HEK293T (cell line): ENCODE results near the gene CIDEC.
A peak's percentile ranks its signal among the peaks of the same experiment; 100 is the strongest.

Source experiments
- CTCF ChIA-PET: fragments of 350-600 bp; formaldehyde crosslinking; extraction: SDS; loops from one replicate; lab custom pipeline; 2021; ENCODE audit warnings: antibody characterized with exemption, inconsistent platforms; lab: Yijun Ruan, JAX
- POLR2A ChIA-PET: fragments of 350-600 bp; formaldehyde crosslinking; extraction: SDS; loops from one replicate; lab custom pipeline; 2020; ENCODE audit warnings: antibody characterized with exemption, inconsistent platforms; lab: Yijun Ruan, JAX
- DNase-seq: peaks from one replicate; pipeline ENCODE4 v3.0.0; 2012; ENCODE audit warnings: mixed read lengths; ENCODE audit errors: extremely low spot score
- ARNT ChIP-seq: fragments of 450-650 bp; IDR thresholded peaks from 2 replicates; pipeline ENCODE4 v1.6.1; 2017; ENCODE audit warnings: mild to moderate bottlenecking
- BHLHE40 ChIP-seq: fragments of 450-650 bp; IDR thresholded peaks from 2 replicates; pipeline ENCODE4 v1.6.1; 2016; ENCODE audit warnings: mild to moderate bottlenecking, moderate library complexity, borderline replicate concordance
- CTBP1 ChIP-seq: fragments of 450-650 bp; IDR thresholded peaks from 2 replicates; pipeline ENCODE4 v1.6.1; 2016; ENCODE audit warnings: borderline replicate concordance
- ELF4 ChIP-seq: fragments of 450-650 bp; IDR thresholded peaks from 2 replicates; pipeline ENCODE4 v1.6.1; 2017; ENCODE audit warnings: antibody characterized with exemption
- FOXA1 ChIP-seq: fragments of 450-650 bp; IDR thresholded peaks from 2 replicates; pipeline ENCODE4 v1.6.1; 2016; ENCODE audit warnings: mild to moderate bottlenecking
- FOXK2 ChIP-seq: fragments of 450-650 bp; IDR thresholded peaks from 2 replicates; pipeline ENCODE4 v1.6.1; 2016; ENCODE audit warnings: mild to moderate bottlenecking
- FOXM1 ChIP-seq: fragments of 450-650 bp; IDR thresholded peaks from 2 replicates; pipeline ENCODE4 v1.6.1; 2017; ENCODE audit warnings: mild to moderate bottlenecking, borderline replicate concordance
- HDGF ChIP-seq: fragments of 450-650 bp; IDR thresholded peaks from 2 replicates; pipeline ENCODE4 v1.6.1; 2017; ENCODE audit warnings: antibody characterized with exemption, borderline replicate concordance
- L3MBTL2 ChIP-seq: fragments of 450-650 bp; conservative IDR thresholded peaks from 2 replicates; pipeline ENCODE4 v1.6.1; 2016; ENCODE audit warnings: mild to moderate bottlenecking
- LEF1 ChIP-seq: fragments of 450-650 bp; IDR thresholded peaks from 2 replicates; pipeline ENCODE4 v1.6.1; 2017; ENCODE audit warnings: mild to moderate bottlenecking, borderline replicate concordance
- NFRKB ChIP-seq: fragments of 450-650 bp; IDR thresholded peaks from 2 replicates; pipeline ENCODE4 v1.6.1; 2016; ENCODE audit warnings: mild to moderate bottlenecking, moderate library complexity
- SP1 ChIP-seq: fragments of 450-650 bp; IDR thresholded peaks from 2 replicates; pipeline ENCODE4 v1.6.1; 2017
- SUZ12 ChIP-seq: fragments of 450-650 bp; IDR thresholded peaks from 2 replicates; pipeline ENCODE4 v1.6.1; 2016; ENCODE audit warnings: mild to moderate bottlenecking
- TARDBP ChIP-seq: fragments of 450-650 bp; IDR thresholded peaks from 2 replicates; pipeline ENCODE4 v1.6.1; 2016
- ZNF384 ChIP-seq: fragments of 450-650 bp; IDR thresholded peaks from 2 replicates; pipeline ENCODE4 v1.6.1; 2016
- TF ChIP-seq, protein P1 (sequence below): fragments of 450-650 bp; IDR thresholded peaks from 2 replicates; pipeline ENCODE4 v1.6.1; 2016

CIDEC gene, protein sequence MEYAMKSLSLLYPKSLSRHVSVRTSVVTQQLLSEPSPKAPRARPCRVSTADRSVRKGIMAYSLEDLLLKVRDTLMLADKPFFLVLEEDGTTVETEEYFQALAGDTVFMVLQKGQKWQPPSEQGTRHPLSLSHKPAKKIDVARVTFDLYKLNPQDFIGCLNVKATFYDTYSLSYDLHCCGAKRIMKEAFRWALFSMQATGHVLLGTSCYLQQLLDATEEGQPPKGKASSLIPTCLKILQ

DNA sequence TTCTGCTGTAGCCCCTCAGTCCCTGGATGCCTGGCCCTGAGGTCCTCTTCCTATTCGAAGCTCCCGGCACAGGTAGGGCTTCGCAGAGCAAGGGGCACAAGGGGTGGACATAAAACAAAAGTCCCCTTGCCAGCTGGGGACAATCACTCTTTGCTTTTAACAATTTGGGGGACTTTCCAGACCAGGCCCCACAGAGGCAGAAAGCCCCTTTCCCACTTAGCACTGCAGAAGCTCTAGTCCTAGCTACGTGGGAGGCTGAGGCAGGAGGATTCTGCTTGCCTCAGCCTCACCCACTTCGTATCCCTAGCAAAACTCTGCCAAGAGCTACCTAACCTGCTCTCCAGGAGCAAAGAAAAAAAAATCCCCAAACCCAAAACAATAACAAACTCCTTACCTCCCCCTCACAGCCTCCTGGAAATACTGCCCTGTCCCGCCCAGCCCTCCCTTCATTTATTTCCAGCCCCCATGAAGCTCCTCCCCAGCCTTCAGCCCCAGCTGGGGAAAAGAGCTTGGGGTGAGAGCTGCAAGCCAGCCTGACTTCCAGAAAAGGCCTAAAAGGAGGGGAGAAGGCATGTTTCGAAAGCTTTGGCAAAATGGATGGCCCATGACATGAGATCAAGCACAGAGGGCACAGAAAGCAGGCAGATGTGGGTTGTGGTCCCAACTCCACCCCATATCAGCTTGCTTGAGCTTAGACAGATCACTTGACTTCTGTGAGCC lies at the start of gene CIDEC:
TSS of gene CIDEC (minus strand) at position 424 of the 720 bp plus-strand sequence. CDS start 1,767 bp downstream, outside the sequence.
- TF ChIP-seq FOXM1: no peak
- no peak for TF ChIP-seq HDGF
- no peak for TF ChIP-seq ELF4
- TF ChIP-seq FOXA1: no peak
- no peak for TF ChIP-seq ARNT
- no peak for TF ChIP-seq SUZ12
- TF ChIP-seq LEF1: no peak
- no peak for TF ChIP-seq TARDBP
- TF ChIP-seq BHLHE40: no peak
- no peak for TF ChIP-seq NFRKB
- no peak for TF ChIP-seq ZNF384
- TF ChIP-seq L3MBTL2: no peak
- TF ChIP-seq CTBP1: no peak
- TF ChIP-seq, protein P1, sequence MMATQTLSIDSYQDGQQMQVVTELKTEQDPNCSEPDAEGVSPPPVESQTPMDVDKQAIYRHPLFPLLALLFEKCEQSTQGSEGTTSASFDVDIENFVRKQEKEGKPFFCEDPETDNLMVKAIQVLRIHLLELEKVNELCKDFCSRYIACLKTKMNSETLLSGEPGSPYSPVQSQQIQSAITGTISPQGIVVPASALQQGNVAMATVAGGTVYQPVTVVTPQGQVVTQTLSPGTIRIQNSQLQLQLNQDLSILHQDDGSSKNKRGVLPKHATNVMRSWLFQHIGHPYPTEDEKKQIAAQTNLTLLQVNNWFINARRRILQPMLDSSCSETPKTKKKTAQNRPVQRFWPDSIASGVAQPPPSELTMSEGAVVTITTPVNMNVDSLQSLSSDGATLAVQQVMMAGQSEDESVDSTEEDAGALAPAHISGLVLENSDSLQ: no peak
- TF ChIP-seq SP1: no peak
- TF ChIP-seq FOXK2: no peak
- ChIA-PET POLR2A (interaction anchor here (0.9 to 2.1 kb wide), 2 partner anchors 11 to 67 kb away, joined by 3 to 16 read pairs; partner anchors contain the start of gene JAGN1), CTCF (interaction anchor here (0.6 kb wide), 1 partner anchor 403 kb away, joined by 5 read pairs; no protein-coding TSS in a partner anchor)
- no peak for DNase-seq

DNA sequence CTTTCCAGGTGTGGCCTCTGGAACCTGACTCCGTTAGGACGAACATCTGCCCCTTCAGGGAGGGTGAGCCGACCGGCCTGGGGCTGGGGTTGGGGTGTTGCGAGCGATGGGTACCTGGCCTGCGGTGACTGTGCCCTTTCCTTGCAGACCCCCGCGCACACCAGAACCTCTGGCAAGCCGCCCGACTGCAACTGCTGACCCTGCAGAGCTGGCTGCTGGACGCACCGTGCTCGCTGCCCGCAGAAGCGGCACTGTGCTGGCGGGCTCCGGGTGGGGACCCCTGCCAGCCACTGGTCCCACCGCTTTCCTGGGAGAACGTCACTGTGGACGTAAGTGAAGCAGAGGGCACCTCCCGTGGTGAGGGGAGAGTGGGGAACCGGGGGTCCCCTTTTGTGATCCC lies 48.1 kb upstream of the CIDEC start:
- TF ChIP-seq FOXA1 (no peak), LEF1 (no peak), L3MBTL2 (no peak), SUZ12 (no peak), BHLHE40 (no peak), ZNF384 (no peak), ARNT (no peak), TARDBP (no peak), FOXM1 (no peak), SP1 (no peak)
- DNase-seq: no peak
- ChIA-PET CTCF (no interaction called here), POLR2A (no interaction called here)

DNA sequence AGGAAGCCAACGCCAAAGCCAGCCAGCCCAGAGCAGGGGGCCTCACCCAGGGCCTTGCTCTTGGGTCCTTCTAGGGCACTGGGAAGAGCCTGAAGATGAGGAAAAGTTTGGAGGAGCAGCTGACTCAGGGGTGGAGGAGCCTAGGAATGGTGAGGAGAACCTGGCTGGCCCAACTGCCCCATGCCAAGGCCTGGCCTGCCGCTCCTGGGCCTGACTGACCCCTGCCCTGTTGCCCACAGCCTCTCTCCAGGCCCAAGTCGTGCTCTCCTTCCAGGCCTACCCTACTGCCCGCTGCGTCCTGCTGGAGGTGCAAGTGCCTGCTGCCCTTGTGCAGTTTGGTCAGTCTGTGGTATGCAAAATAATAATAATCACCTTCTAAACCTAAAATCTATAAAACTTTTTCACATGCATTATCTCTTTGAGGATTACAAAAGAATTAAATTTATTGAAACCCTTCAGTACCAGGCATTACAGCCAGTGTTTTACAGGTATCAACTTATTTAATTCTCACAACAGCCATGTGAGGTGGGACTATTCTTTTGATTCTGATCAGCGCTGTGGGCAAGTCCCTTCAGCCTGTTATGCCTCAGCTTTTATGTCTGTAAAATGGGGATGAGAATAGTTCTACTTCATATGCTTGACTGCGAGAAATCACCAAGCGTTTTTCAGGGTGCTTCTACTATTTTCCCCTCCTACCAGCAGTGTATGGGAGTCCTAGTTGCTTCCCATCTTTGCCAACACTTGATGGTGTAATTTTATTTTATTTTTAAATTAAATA lies 38.4 kb upstream of the CIDEC start:
- no peak for DNase-seq
- no peak for TF ChIP-seq ZNF384
- no peak for TF ChIP-seq LEF1
- ChIA-PET CTCF (no interaction called here), POLR2A (interaction anchor here (1.0 to 1.2 kb wide), 2 partner anchors 14 to 15 kb away, joined by 3 to 4 read pairs; partner anchors contain the start of gene CRELD1)

DNA sequence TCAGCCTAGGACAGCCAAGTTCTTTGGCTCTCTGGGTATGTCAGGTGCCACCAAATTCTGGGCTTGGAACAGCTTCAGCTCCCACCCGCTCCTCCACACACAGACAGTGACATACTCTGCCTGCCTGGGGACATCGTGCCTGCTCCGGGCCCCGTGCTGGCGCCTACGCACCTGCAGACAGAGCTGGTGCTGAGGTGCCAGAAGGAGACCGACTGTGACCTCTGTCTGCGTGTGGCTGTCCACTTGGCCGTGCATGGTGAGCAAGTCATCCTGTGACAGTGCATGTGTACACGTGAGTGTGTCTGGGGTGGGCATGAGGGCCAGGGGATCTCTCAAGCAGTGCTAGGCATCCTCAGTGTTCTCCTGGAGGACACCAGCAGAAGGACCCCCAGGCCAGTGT lies 37.8 kb upstream of the CIDEC start:
- ChIA-PET CTCF (no interaction called here), POLR2A (interaction anchor here (1.0 to 1.2 kb wide), 2 partner anchors 15 to 16 kb away, joined by 3 to 4 read pairs; partner anchors contain the start of gene CRELD1)
- TF ChIP-seq ARNT (no peak), FOXA1 (no peak), NFRKB (no peak), CTBP1 (no peak), FOXM1 (no peak), L3MBTL2 (no peak), SP1 (no peak), SUZ12 (no peak), BHLHE40 (no peak), ZNF384 (no peak), TARDBP (no peak), FOXK2 (no peak), HDGF (no peak)
- TF ChIP-seq, protein P1: no peak
- no peak for DNase-seq

DNA sequence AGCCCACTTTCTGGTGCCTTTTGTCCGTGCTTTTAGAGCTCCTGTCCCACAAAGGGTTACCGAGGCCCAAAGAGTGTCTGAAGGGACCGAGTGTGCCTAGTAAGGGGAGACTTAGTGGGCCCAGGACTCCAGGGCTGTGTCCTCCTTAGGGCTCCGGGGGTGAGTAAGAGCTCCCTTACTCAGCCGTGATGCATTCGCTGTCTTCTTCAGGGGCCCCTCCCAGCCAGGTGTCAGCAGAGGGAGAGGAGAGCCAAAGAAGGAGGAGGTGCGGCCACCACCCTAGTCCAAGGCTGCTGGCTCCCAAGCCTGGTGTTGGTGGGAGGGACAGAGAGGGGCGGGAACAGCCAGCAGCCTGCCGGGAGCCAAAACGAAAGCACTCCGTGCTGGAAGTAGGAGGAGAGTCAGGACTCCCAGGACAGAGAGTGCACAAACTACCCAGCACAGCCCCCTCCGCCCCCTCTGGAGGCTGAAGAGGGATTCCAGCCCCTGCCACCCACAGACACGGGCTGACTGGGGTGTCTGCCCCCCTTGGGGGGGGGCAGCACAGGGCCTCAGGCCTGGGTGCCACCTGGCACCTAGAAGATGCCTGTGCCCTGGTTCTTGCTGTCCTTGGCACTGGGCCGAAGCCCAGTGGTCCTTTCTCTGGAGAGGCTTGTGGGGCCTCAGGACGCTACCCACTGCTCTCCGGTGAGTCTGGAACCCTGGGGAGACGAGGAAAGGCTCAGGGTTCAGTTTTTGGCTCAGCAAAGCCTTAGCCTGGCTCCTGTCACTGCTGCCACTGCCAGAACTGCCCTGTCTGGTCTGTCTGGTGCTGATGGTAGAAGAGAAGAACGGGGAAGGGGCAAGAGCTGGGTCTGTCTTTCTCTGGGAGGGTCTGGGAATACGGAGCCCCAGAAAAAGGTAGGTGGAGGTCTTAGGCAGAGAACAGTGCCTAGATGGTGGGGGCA lies 37.0 kb upstream of the CIDEC start, which contains the start of gene IL17RC:
TSS of gene IL17RC (plus strand) at position 365 of the 947 bp plus-strand sequence. CDS start at position 583, 218 bp downstream.
- no peak for TF ChIP-seq ARNT
- no peak for TF ChIP-seq L3MBTL2
- TF ChIP-seq FOXM1: no peak
- TF ChIP-seq, protein P1: no peak
- TF ChIP-seq SP1: no peak
- no peak for TF ChIP-seq HDGF
- TF ChIP-seq FOXA1: no peak
- TF ChIP-seq SUZ12: no peak
- no peak for TF ChIP-seq TARDBP
- TF ChIP-seq FOXK2: no peak
- no peak for TF ChIP-seq ELF4
- TF ChIP-seq NFRKB: no peak
- no peak for TF ChIP-seq CTBP1
- TF ChIP-seq BHLHE40: no peak
- ChIA-PET POLR2A (interaction anchor here (1.2 to 1.5 kb wide), 2 partner anchors 13 to 16 kb away, joined by 3 to 6 read pairs; partner anchors contain the start of gene CRELD1), CTCF (no interaction called here)
- peak; percentile 80 for DNase-seq
